Superior temporal gyrus (tissue), 1 donor: ENCODE results near the gene GPER1.

Experiments used
- DNase-seq: peaks from one replicate; pipeline ENCODE4 v3.0.0-alpha.2; 2016; ENCODE audit errors: extremely low spot score

GPER1 gene

GRCh38 chr7:1087465-1087814, 473 bp upstream of the GPER1 start:
- no peak for DNase-seq

- DNase-seq: no peak
Measured at GRCh38 chr7:1090236-1090635, 2.3 kb downstream of the GPER1 start.

GRCh38 chr7:1090686-1091643, 3.1 kb downstream of the GPER1 start:
- no peak for DNase-seq

GRCh38 chr7:1091644-1092027, 3.7 kb downstream of the GPER1 start:
- DNase-seq: no peak

- DNase-seq: no peak
Measured at GRCh38 chr7:1092161-1092632, 4.3 kb downstream of the GPER1 start.

- no peak for DNase-seq
Measured at GRCh38 chr7:1092806-1093501, 5.0 kb downstream of the GPER1 start.

GRCh38 chr7:1093502-1093843, 5.6 kb downstream of the GPER1 start:
- DNase-seq: no peak

- no peak for DNase-seq
Measured at GRCh38 chr7:1093916-1094508, 6.1 kb downstream of the GPER1 start.

- no peak for DNase-seq
Measured at GRCh38 chr7:1094870-1095269, 7.0 kb downstream of the GPER1 start.

GRCh38 chr7:1095621-1096155, 7.8 kb downstream of the GPER1 start:
- no peak for DNase-seq

GRCh38 chr7:1096156-1097119, 8.5 kb downstream of the GPER1 start:
- no peak for DNase-seq

GRCh38 chr7:1097120-1097504, 9.2 kb downstream of the GPER1 start:
- no peak for DNase-seq

- DNase-seq: no peak
Measured at GRCh38 chr7:1098243-1099153, 10.6 kb downstream of the GPER1 start.

GRCh38 chr7:1099154-1099542, 11.2 kb downstream of the GPER1 start:
- DNase-seq: no peak

- DNase-seq: no peak
Measured at GRCh38 chr7:1099637-1100036, 11.7 kb downstream of the GPER1 start.

GRCh38 chr7:1100386-1100785, 12.5 kb downstream of the GPER1 start:
- no peak for DNase-seq

- DNase-seq: no peak
Measured at GRCh38 chr7:1100834-1101562, 13.1 kb downstream of the GPER1 start.

GRCh38 chr7:1101563-1102431, 13.9 kb downstream of the GPER1 start:
- DNase-seq: no peak
